NCI-H1092 treated with DMSO at 0.1 percent for 48 hours (cell line): ENCODE data around the gene B3GAT3.
"Not testable (repeated sequence)": the region's sequence is repeated elsewhere in the genome, so short reads cannot be mapped to it uniquely, and the experiment has no call there.

Experiments
- DNase-seq: peaks from one replicate; lab custom pipeline; 2025; lab: John Stamatoyannopoulos, UW

B3GAT3 gene

DNA sequence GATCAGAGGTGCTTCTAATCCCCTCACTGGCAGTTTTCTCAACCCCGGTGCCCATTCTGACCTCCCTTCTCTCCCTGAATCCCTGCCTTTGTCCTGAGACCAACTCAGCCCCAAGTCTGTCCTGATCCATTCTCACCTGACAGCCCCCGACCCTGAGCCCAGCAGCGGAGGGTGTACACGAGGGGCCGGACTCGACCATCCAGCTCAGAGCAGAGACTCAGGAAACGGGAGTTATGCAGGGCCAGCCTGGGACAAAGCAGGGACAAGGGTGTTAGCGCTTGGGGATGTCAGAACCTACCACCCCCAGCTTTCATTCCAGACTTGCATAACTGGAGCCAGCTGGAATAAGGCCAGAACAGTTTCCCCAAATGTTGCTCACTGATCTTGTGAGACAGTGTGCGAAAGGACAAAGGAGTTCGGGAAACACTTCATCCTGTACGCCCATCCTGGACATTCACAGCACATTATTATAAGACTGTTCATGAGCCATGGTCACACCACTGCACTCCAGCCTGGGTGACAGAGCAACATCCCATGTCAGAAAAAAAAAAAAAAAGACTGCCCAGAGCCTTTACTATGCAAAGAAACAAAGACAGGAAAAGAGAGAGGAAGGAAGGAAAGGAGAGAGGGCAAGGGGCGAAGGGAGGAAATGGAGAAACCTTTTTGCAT is 44.6 kb downstream of the B3GAT3 start:
- no peak for DNase-seq

DNA sequence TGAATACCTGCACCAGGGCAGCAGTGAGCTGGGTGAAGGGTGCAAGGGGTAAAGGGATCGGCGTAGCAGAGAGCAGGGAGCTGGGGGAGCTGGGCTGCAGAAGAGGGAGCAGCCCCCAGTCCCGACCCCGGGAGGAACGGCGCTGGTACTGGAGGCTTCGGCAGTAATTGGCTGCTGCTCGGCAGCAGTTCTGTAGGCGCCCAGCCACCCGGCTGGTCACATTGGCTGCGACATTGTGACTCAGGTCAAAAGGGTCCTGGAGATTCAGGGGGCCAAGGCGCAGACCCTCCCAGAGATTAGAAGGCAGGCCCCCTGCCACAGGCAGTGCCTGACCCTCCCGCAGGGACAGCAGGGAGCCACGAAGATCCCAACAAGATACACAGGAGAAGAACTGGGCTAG is 45.9 kb downstream of the B3GAT3 start:
- no peak for DNase-seq

DNA sequence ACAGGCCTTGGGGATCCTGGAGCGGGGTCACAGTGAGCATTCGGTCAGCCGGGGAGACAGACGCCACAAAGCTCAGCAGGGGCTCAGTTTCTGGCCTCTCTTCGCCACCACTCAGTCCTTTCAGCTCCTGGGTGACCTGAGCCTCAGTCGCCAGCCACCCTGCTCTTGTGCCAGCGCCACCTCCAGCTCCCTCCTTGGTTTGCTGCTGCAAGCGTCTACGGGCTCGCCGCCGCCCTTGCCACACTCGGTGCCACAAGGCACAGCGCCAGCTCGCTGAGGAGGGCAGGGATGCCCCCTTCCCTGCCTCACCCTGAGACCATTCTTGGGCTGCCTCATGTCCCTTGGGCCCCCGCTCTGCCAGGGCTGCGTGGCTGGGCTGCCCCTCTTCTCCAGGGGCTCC is 46.6 kb downstream of the B3GAT3 start:
- peak; percentile 65 for DNase-seq

DNA sequence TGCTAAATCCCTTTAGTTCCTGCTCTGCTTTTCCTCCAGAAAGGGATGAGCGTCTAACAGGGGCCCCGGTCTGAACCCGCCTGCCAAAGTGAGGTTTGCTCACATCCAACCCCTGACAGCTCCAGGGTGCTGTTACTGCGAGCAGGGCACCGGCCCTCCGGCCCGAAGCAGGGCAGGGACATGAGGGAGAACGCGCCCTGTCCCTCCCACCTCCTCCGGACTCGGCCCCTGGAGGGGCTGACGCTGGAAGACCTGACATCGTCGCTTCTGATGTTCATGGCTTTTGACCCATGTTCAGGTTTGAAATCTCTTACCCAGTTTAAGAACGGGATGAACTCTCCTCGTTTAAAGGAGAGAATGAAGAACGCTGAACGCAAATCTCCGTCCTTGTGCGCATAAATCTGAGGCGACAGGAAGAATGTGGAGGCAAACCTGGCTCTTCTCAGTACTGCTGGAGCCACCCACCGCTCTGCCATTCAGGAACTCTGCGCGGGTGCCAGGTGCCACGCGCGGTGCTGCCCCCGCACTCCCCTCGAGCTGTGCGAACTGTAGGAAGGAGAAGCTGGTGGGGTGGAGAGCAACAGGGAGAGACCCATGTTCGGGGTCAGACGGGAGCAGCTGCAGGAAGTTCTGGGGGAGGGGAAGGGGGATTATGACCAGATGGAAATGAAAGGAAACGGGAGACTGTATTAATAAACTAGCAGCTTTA is 47.3 kb downstream of the B3GAT3 start:
- DNase-seq, result peak; percentile 65

DNA sequence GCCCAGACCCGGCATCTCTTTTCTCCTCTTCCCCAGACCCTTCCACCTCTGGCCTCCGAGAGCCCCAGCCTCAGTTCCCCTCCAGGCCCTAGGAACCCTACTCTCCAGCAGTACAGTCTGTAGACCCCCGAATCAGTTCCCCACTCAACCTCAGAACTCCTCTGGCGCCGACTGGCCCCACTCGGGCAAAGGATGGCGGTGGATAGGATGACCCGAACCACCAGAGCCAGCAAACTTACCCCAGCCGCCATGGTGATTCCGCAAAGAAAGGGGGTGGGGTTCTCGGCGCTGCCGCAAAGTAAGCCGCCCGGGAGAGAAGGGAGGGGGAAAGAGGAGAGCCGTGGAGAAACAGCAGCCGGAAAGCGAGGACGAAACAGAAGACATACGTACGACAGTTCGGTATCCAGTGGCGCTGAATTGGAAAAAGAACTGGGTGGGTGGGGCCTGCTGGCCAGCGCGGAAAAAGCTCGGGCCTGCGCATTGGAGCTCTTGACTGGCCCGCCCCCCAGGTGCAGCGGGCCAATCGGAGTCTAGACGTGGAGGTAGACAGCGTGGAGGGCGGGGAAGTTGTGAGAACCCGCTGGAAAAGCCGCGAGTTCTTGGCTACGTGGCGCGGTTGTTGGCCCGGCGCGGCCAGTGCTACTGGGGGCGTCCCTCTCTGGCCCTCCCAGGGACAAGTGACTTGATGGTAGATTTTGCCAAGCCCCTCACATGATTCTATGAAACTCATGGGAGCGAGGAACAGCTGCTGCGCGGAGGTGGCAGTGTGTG is 48.0 kb downstream of the B3GAT3 start, which contains the start of gene EEF1G:
TSS of gene EEF1G (minus strand) at position 300 of the 771 bp plus-strand sequence. CDS start at position 251, 49 bp downstream.
- DNase-seq, result peak; percentile 100

DNA sequence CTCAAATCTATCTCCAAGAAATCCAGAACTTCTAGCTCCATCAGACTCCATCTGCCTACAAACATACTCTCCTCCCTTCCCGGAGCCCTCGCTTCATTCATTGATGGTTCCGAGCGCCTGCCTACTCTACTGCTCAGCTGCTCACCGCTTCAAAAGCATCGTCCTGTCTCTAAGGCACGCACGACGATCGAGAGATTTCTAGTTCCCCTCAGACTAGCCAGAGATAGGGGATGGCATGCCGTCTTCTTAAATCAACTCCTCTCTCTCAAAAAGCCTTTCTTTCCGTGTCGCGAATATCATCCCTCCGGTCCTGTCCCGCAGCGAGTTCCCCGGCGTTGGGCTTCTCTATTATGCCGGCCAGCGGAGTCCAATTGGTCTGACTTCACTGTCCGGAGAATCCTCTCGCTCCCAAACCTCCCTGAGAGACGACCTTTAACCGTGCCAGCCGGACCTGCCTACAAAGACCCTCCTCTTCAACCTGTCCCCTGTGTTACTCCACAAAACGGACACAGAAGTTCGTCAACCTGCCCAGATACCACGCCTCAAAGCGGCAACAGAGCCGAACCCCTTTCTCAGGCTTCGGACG is 48.7 kb downstream of the B3GAT3 start:
- peak; percentile 47 for DNase-seq

DNA sequence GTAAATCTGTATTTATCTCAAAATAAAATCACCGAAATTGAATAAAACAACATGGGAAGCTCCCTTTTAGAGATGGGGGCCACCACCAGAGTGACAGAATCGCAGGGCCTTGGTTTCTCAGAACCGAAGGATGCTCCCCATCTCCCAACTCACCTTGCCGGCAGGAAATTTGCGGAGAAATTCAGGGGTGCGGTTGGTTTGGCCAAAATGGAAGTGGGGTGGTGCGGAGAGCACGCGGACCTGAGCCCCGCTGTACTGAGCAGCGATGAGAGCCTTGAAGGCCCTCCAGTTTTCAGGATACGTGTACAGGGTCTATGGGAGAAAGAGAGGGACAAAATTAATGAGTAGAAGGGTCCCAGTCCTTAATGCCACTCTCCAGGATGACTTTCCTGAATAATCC is 49.4 kb downstream of the B3GAT3 start:
- no peak for DNase-seq

DNA sequence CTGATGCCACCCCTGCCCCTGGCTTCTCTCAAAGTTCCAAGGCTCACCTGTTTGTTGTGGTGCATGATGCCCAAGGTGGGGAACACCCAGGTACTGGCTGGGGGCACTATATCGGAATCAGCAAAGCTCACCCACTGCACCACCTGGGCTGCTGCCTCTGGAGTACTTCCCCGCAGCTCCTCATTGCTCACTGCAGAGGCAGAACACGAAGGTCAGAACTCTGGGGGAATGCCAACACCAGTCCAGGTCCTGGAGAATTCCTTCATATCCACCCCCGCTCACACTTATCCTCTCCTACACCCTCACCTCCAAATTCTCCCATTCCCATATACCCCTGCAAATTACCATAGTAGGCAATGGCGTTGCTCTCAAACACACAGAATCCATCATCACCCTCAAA is 50.3 kb downstream of the B3GAT3 start:
- not testable (repeated sequence) for DNase-seq

DNA sequence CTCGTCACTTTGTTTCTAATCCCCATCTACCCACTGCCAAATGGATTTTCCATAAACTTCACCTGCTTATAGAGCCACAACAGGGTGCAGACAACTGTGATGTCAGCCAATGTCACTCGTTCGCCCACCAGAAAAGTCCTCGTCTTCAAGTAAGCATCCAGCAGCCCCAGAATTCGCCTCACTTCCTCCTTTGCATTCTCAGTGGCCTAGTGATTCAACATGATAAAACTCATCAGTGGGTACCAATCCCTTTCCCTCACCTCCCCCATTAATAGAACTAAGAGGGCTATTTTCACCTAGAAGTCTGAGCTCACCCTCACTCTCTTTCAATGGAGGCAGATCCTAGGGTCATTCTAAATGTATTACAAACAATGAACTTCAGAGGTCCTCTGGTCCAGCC is 50.9 kb downstream of the B3GAT3 start:
- not testable (repeated sequence) for DNase-seq

DNA sequence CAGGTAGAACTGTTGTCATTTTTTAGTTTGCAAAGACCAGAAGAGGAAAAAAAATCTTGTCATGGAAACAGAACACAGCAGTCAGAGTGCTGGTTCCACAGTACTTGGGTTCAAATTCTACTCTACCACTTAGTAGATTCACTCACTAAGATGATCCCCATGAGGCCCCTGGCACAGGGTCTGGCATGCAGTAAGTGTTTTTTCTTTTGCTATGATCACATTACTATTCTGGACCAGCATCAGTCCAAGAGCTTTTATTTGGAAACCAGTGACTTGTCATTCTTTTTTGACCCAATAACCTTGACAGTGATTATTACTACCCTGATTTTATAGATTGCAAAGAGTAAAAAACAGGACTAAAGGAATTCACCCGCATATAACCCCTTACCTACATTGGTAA is 52.2 kb downstream of the B3GAT3 start:
- no peak for DNase-seq

DNA sequence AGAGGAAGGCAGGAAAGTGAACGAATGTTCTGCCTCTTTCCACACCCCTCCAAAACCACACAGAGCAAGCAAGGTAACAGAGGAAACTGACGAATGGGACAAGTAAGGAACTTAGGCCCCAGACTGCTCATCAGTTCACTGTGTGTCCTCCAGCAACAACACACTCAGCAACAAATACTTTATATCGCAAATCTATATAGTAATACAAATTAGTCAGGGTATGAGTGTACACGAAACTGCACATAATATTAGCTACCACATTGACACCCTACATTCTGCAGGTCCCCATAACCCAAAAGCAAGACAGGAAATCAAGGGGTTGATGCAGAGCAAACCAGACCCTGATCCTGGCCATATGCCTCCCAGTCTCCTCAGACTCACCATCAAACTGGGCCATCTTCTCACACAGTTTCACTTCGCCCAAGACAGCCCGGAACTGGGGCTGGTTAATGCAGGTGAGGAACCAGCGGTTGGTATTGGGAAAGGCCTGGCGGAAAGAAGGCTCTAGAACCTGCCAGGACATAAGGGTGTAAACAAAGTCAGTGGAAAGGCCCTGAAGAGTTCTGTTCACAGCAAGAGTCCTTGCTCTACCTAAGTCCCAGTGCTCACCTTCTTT is 54.7 kb downstream of the B3GAT3 start:
- no peak for DNase-seq

DNA sequence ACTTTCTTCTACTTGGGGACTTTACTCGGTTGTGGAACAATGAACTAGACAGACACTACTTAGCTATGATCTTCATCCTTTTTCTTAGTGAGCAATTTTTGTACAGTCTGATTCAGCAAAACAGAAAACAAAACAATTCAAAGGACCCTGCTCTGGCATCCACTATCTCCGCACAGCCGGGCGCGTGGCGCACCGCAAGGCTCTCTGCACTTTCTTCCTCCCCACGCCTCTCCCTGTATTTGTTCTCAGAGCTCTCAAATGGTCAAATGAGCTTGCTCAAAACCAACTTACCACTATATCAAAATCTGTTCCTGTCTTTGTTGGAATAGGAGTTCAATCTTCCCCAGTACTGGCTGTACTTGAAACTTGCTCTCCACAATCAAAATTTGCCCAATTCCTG is 55.5 kb downstream of the B3GAT3 start:
- DNase-seq, result no peak
